ENCODE measurements around the gene PCF11. TPM values are rescaled to one million over a fixed set of nuclear protein-coding genes. Genes with fewer than 3 reads are reported as not detected.

The PCF11 gene
- total RNA-seq, 1 experiment from 2014 or later = 41.9 TPM

- Histone ChIP-seq H2AFZ (ENCODE audit: low read depth, low read length, poor library complexity, severe bottlenecking) (no peak overlapping the region), H3K4me2 (ENCODE audit: low read length) (no peak overlapping the region), H3K4me1 (ENCODE audit: control insufficient read depth in 1 of 2, insufficient read depth in 2 of 2, low read length in 2 of 2) (no peaks in the 10 kb centered on the region), H3K36me3 (ENCODE audit: control insufficient read depth in 1 of 2, insufficient read depth in 2 of 2, low read length in 2 of 2) (no peaks in the 10 kb centered on the region), H3K79me2 (ENCODE audit: insufficient read depth, low read length) (no peaks in the 10 kb centered on the region), H3K27ac (ENCODE audit: low read depth, low read length) (no peak overlapping the region), H3K4me3 (replicated peaks in 1 of 2; ENCODE audit: low read depth in 1 of 2, low read length in 2 of 2) (no peak overlapping the region), H3K9me2 (ENCODE audit: insufficient read depth) (no peaks in the 10 kb centered on the region), H3K9ac (ENCODE audit: low read length) (no peak overlapping the region), H3K9me3 (ENCODE audit: control insufficient read depth in 1 of 2, insufficient read depth in 1 of 2, low read depth in 1 of 2, low read length in 2 of 2) (no peaks in the 10 kb centered on the region), H3K27me3 (ENCODE audit: insufficient read depth, low read length) (no peaks in the 10 kb centered on the region), H4K20me1 (ENCODE audit: insufficient read depth) (no peaks in the 10 kb centered on the region)
- intact Hi-C loops (cut with micrococcal nuclease) = no loop called here
- no peak for TF ChIP-seq CTCF (IDR thresholded peaks at IDR 0.05 in 2 of 3, conservative IDR thresholded peaks at IDR 0.05 in 1 of 3; ENCODE audit: borderline replicate concordance in 1 of 3, insufficient read depth in 1 of 3, low read depth in 2 of 3, low read length in 2 of 3)
- no peak for TF ChIP-seq ZFX (IDR thresholded peaks at IDR 0.05)
- TF ChIP-seq POLR2A (IDR thresholded peaks at IDR 0.05; ENCODE audit: borderline replicate concordance, extremely low read depth, insufficient read depth, insufficient read length) = no peak
- TF ChIP-seq SRF (IDR thresholded peaks at IDR 0.05; ENCODE audit: low read depth) = no peak
- no peak for TF ChIP-seq TCF7L2 (IDR thresholded peaks at IDR 0.05; ENCODE audit: borderline replicate concordance, extremely low read depth, insufficient read depth, insufficient read length)
- ATAC-seq = no peak
- CTCF ChIA-PET = no interaction called here
- DNase-seq (ENCODE audit: low read depth, low spot score) = no peak
- BruUV-seq (replicated peaks) = no TSS peak
- RAD21 ChIA-PET (ENCODE audit: low non-redundant PET in 1 of 2, low total read pairs in 2 of 2, uncharacterized antibody in 2 of 2, unreplicated experiment in 2 of 2) = no interaction called here
- POLR2A ChIA-PET = no interaction called here
Observed at GRCh38 chr11:83122050-83122449, 34.9 kb upstream of the PCF11 start.

GRCh38 chr11:83122766-83123165 lies 34.2 kb upstream of the PCF11 start:
- no peak for ATAC-seq
- no peaks in the 10 kb centered on the region for H3K4me1 ChIP-seq (ENCODE audit: control insufficient read depth in 1 of 2, insufficient read depth in 2 of 2, low read length in 2 of 2)
- TF ChIP-seq SRF (IDR thresholded peaks at IDR 0.05; ENCODE audit: low read depth) = no peak
- no peak for TF ChIP-seq ZNF274 (IDR thresholded peaks at IDR 0.05; ENCODE audit: low read depth, low read length)
- TF ChIP-seq ELF1 (IDR thresholded peaks at IDR 0.05; ENCODE audit: borderline replicate concordance, low read depth) = no peak
- no peak for TF ChIP-seq FOSL1 (IDR thresholded peaks at IDR 0.05; ENCODE audit: low read depth)
- TF ChIP-seq SP1 (IDR thresholded peaks at IDR 0.05; ENCODE audit: low read depth) = no peak
- no peak for TF ChIP-seq ZFX (IDR thresholded peaks at IDR 0.05)
- TF ChIP-seq POLR2AphosphoS5 (IDR thresholded peaks at IDR 0.05; ENCODE audit: low read depth, low read length) = no peak
- TF ChIP-seq MAX (IDR thresholded peaks at IDR 0.05) = no peak
- TF ChIP-seq RAD21 (IDR thresholded peaks at IDR 0.05; ENCODE audit: low read depth) = no peak
- TF ChIP-seq CEBPB (IDR thresholded peaks at IDR 0.05; ENCODE audit: low read depth) = no peak
- TF ChIP-seq YY1 (IDR thresholded peaks at IDR 0.05; ENCODE audit: extremely low read depth, insufficient replicate concordance, low read depth, low read length) = no peak
- no peak for TF ChIP-seq CBX3 (IDR thresholded peaks at IDR 0.05; ENCODE audit: low read depth)
- no peak for TF ChIP-seq ZBTB33 (IDR thresholded peaks at IDR 0.05; ENCODE audit: extremely low read depth, insufficient replicate concordance, low read length)
- no peak for TF ChIP-seq POLR2A (IDR thresholded peaks at IDR 0.05; ENCODE audit: borderline replicate concordance, extremely low read depth, insufficient read depth, insufficient read length)
- TF ChIP-seq EZH2phosphoT487 (IDR thresholded peaks at IDR 0.05; ENCODE audit: borderline replicate concordance) = no peak
- no peak for TF ChIP-seq TCF7L2 (IDR thresholded peaks at IDR 0.05; ENCODE audit: borderline replicate concordance, extremely low read depth, insufficient read depth, insufficient read length)
- no peak for TF ChIP-seq EGR1 (IDR thresholded peaks at IDR 0.05; ENCODE audit: low read depth)

More at GRCh38 chr11:83122766-83123165, 34.2 kb upstream of the PCF11 start:
- RAD21 ChIA-PET (ENCODE audit: low non-redundant PET in 1 of 2, low total read pairs in 2 of 2, uncharacterized antibody in 2 of 2, unreplicated experiment in 2 of 2) = no interaction called here
- intact Hi-C loops (cut with micrococcal nuclease) = no loop called here
- Histone ChIP-seq H3K27me3 (ENCODE audit: insufficient read depth, low read length) (no peaks in the 10 kb centered on the region), H3K9ac (ENCODE audit: low read length) (no peak overlapping the region), H2AFZ (ENCODE audit: low read depth, low read length, poor library complexity, severe bottlenecking) (no peak overlapping the region), H3K4me2 (ENCODE audit: low read length) (no peak overlapping the region), H3K27ac (ENCODE audit: low read depth, low read length) (no peak overlapping the region), H4K20me1 (ENCODE audit: insufficient read depth) (no peaks in the 10 kb centered on the region), H3K9me2 (ENCODE audit: insufficient read depth) (no peaks in the 10 kb centered on the region), H3K79me2 (ENCODE audit: insufficient read depth, low read length) (no peaks in the 10 kb centered on the region), H3K36me3 (ENCODE audit: control insufficient read depth in 1 of 2, insufficient read depth in 2 of 2, low read length in 2 of 2) (no peaks in the 10 kb centered on the region), H3K9me3 (ENCODE audit: control insufficient read depth in 1 of 2, insufficient read depth in 1 of 2, low read depth in 1 of 2, low read length in 2 of 2) (no peaks in the 10 kb centered on the region), H3K4me3 (replicated peaks in 1 of 2; ENCODE audit: low read depth in 1 of 2, low read length in 2 of 2) (no peak overlapping the region)
- CTCF ChIA-PET = no interaction called here
- BruUV-seq (replicated peaks) = no TSS peak
- POLR2A ChIA-PET = no interaction called here
- no peak for DNase-seq (ENCODE audit: low read depth, low spot score)

All from HCT116 (cell line).